Lower leg skin (tissue), 4 donors: Measurements from ENCODE around the gene C1orf198. TPM values are rescaled to one million over a fixed set of nuclear protein-coding genes. Genes with fewer than 3 reads are reported as not detected.

ENCODE experiments used
- DNase-seq, 2 donors: peaks; one replicate each; pipeline ENCODE4 v3.0.0-alpha.2; 2019; ENCODE audit warnings: low spot score in 2 of 2
- H3K4me3 ChIP-seq: fragments of 200-600 bp; sonication (generic); 2 replicates; pipeline ENCODE4 v1.5.1; 2017; ENCODE audit warnings: mild to moderate bottlenecking, low read depth; ENCODE audit not compliant: poor library complexity, severe bottlenecking
- CTCF ChIP-seq, 3 donors: fragments of 450-650 bp; IDR thresholded peaks; one replicate each; pipeline ENCODE4 v1.5.1; 2016; ENCODE audit warnings: antibody characterized with exemption in 3 of 3, mild to moderate bottlenecking in 3 of 3, moderate library complexity in 2 of 3
- POLR2A ChIP-seq, 2 donors: fragments of 450-650 bp; IDR thresholded peaks; one replicate each; pipeline ENCODE4 v1.6.1; 2016 to 2017; ENCODE audit warnings: antibody characterized with exemption in 2 of 2, mild to moderate bottlenecking in 1 of 2, moderate library complexity in 1 of 2
- WGBS, 2 donors: methylation state at CpG; one replicate each; pipeline ENCODE4 v1.1.5; 2018; 5-methylcytosine and 5-hydroxymethylcytosine counted together
- intact Hi-C: fragments of 100-400 bp; cut with DNase I; formaldehyde crosslinking; loops from one replicate; pipeline ENCODE4 v1.15.0; 2023; ENCODE audit warnings: low total_unique reads
- total RNA-seq, 4 donors: library from RNA; depleted of rRNA; stranded (reverse); fragments of >200 nt; gene quantifications; one replicate each; pipeline ENCODE4 v1.1.0, GENCODE V29; 2016

The C1orf198 gene
- total RNA-seq, 4 donors from 2014 or later: 71.1 to 80.1 (median 73.3) TPM

GRCh38 chr1:230812568-230812967 is 55.8 kb downstream of the C1orf198 start:
- TF ChIP-seq CTCF (IDR thresholded peaks at IDR 0.05) (no peak), POLR2A (IDR thresholded peaks at IDR 0.05) (no peak)
- no peak for DNase-seq
- WGBS, 2 donors: 95 to 97% methylated on average over 2 of the region's 2 CpGs
- no peak overlapping the region for H3K4me3 ChIP-seq
- intact Hi-C loops: loop anchor here (10.0 kb wide), 1 partner anchor 1078 kb away; no protein-coding TSS in a partner anchor

- no peak overlapping the region for H3K4me3 ChIP-seq
- peak; percentile 11 to 66 for DNase-seq
- intact Hi-C loops: loop anchor here (10.0 kb wide), 1 partner anchor 395 kb away; no protein-coding TSS in a partner anchor
- 81 to 88% methylated on average over 8 of the region's 8 CpGs for WGBS, 2 donors
- TF ChIP-seq CTCF (IDR thresholded peaks at IDR 0.05): no peak
- TF ChIP-seq POLR2A (IDR thresholded peaks at IDR 0.05): no peak
Measured at GRCh38 chr1:230809256-230809990, 58.9 kb downstream of the C1orf198 start.

- TF ChIP-seq POLR2A (IDR thresholded peaks at IDR 0.05): no peak
- no peak for TF ChIP-seq CTCF (IDR thresholded peaks at IDR 0.05)
- 48 to 66% methylated on average over 4 of the region's 4 CpGs for WGBS, 2 donors
- peak; percentile 13 to 34 for DNase-seq
- H3K4me3 ChIP-seq: no peak overlapping the region
- intact Hi-C loops: loop anchor here (10.0 kb wide), 1 partner anchor 396 kb away; no protein-coding TSS in a partner anchor
Measured at GRCh38 chr1:230808281-230808872, 59.9 kb downstream of the C1orf198 start.

DNA sequence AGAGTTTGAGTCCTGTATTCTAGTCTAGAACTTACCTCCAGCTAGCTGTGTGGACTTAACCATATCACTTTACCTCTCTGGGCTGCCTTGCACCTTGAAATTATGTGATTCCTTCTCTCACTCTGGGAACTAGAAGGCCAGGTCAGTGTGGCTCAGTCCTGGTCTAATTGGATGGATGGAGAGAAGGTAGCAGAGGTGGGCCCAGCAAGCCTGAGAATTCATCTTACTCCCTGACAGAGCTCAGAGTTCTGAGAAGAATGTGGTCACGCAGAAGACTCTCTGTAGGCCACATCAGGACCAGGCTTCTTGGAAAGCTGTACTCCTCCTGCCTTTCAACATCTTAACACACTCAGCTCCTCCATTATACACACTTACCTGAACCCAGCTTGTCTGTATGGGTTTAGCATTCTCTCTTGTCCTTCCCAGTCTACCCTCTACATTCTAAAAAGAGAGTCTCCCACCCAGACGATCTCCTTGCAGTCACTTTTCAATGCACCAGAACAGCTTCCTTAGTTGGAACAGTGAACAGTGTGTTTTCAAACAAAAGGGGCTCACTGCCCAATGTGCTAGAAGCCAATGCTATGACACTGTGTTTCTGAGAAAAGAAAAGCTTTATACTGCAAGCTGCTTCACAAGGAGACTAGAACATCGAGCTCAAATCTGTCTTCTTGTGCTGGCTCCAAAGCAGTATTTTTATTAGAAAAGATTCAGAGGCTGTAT is 60.6 kb downstream of the C1orf198 start:
- DNase-seq: peak; percentile 6 to 7
- intact Hi-C loops: loop anchor here (10.0 kb wide), 1 partner anchor 397 kb away; no protein-coding TSS in a partner anchor
- H3K4me3 ChIP-seq: no peak overlapping the region
- WGBS, 2 donors: 55 to 61% methylated on average over 3 of the region's 3 CpGs
- TF ChIP-seq POLR2A (IDR thresholded peaks at IDR 0.05) (no peak), CTCF (IDR thresholded peaks at IDR 0.05) (no peak)

DNA sequence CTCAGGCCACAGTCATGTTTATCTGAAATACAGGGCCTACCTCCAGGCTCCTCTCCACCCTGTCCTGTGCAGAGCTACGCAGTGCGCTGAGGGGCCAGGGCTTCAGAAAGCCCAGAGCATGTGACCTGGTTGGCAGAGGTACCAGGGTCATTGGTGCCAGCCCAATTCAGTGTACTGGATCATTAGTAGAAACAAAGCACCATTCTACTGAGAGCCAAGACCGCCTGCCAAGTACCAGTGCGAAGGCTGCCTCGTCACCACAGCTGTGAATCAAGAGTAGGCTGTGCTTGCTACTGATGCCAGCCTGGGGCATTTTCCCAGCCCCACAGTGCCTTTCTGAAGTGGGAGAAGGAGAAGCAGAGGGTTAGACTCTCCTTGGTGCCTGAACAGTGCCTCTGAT is 61.3 kb downstream of the C1orf198 start:
- DNase-seq: peak in 1 of 2 donors; percentile 43
- WGBS, 2 donors: 64 to 77% methylated on average over 5 of the region's 5 CpGs
- intact Hi-C loops: loop anchor here (10.0 kb wide), 1 partner anchor 398 kb away; no protein-coding TSS in a partner anchor
- no peak for TF ChIP-seq POLR2A (IDR thresholded peaks at IDR 0.05)
- TF ChIP-seq CTCF (IDR thresholded peaks at IDR 0.05): no peak
- no peak overlapping the region for H3K4me3 ChIP-seq
